Heart left ventricle (tissue), 16 donors: ENCODE measurements around the gene DKC1. TPM values are rescaled to one million over a fixed set of nuclear protein-coding genes. Genes with fewer than 3 reads are reported as not detected.

Experiments
- ATAC-seq, 4 donors: fragments of 200-7000 bp; cut with Tn5 transposase; one replicate each; pipeline ENCODE4 v1.9.1; 2020 to 2022; ENCODE audit warnings: moderate library complexity in 4 of 4, mild to moderate bottlenecking in 3 of 4, moderate number of reproducible peaks in 1 of 4
- DNase-seq, 5 donors: peaks; one replicate each; pipeline ENCODE4 v3.0.0-alpha.2; 2020
- H3K27ac ChIP-seq, 12 donors: fragments of 200-600 bp; sonication (generic) in 4 of 12; one replicate each; pipeline versions ENCODE4 v1.5.0 to v1.8.0; 2016 to 2022; ENCODE audit warnings: mild to moderate bottlenecking in 2 of 12
- H3K27me3 ChIP-seq, 9 donors: fragments of 200-600 bp; sonication (generic) in 2 of 9; one replicate each; pipeline versions ENCODE4 v1.5.1 to v1.8.0; 2016 to 2022; ENCODE audit warnings: mild to moderate bottlenecking in 3 of 9
- H3K36me3 ChIP-seq, 9 donors: fragments of 200-600 bp; sonication (generic) in 2 of 9; one replicate each; pipeline versions ENCODE4 v1.5.0 to v1.8.0; 2018 to 2022; ENCODE audit warnings: mild to moderate bottlenecking in 2 of 9
- H3K4me1 ChIP-seq, 12 donors: fragments of 200-600 bp; sonication (generic) in 4 of 12; one replicate each; pipeline versions ENCODE4 v1.5.0 to v1.8.0; 2016 to 2022; ENCODE audit warnings: mild to moderate bottlenecking in 3 of 12
- H3K4me3 ChIP-seq, 12 donors: fragments of 200-600 bp; sonication (generic) in 4 of 12; one replicate each; pipeline versions ENCODE4 v1.5.0 to v1.8.0; 2017 to 2022; ENCODE audit warnings: mild to moderate bottlenecking in 9 of 12, moderate library complexity in 4 of 12
- H3K9me3 ChIP-seq, 12 donors: fragments of 200-600 bp; sonication (generic) in 4 of 12; one replicate each; pipeline versions ENCODE4 v1.5.0 to v1.8.0; 2016 to 2022; ENCODE audit warnings: mild to moderate bottlenecking in 1 of 12
- CTCF ChIP-seq, 12 donors: fragments of 200-600 bp; sonication (generic) in 4 of 12; IDR thresholded peaks; one replicate each; pipeline versions ENCODE4 v1.5.0 to v1.8.0; 2018 to 2022; ENCODE audit warnings: antibody characterized with exemption in 12 of 12, mild to moderate bottlenecking in 5 of 12
- POLR2A ChIP-seq, 2 donors: fragments of 450-650 bp; IDR thresholded peaks; one replicate each; pipeline ENCODE4 v1.6.1; 2017; ENCODE audit warnings: antibody characterized with exemption in 2 of 2, mild to moderate bottlenecking in 2 of 2, moderate library complexity in 2 of 2
- WGBS, 4 donors: extraction: QIAGEN DNeasy Blood & Tissue Kit in 2 of 4; methylation state at CpG; one replicate each; pipeline versions ENCODE4 v1.1.5 to v1.1.7; 2013 to 2018; 5-methylcytosine and 5-hydroxymethylcytosine counted together
- intact Hi-C, 10 donors: fragments of 100-400 bp; cut with DNase I; formaldehyde crosslinking; loops; one replicate each; pipeline versions ENCODE4 v1.11.1 to v1.14.2; 2022
- polyA plus RNA-seq, 2 donors: library from polyadenylated mRNA; stranded (reverse); fragments of 200-250 nt; gene quantifications; one replicate each; pipeline ENCODE4 v1.2.3, GENCODE V29; 2013
- total RNA-seq, 9 donors: library from RNA; depleted of rRNA in 2 of 9; stranded (reverse); fragments of >200 nt in 2 of 9; fragmentation: NEBNext Ultra II Directional in 3 of 9; extraction: Animal tissue kit (Norgen Biotek cat#: 25700) in 3 of 9; gene quantifications; one replicate each; pipeline versions ENCODE4 v1.1.0 to v1.2.4, GENCODE V29; 2016 to 2023
- donor health status: ischemic (EF 13 %, LVEDD 7.1; RV severe dilation, severe dysfunction).
- donor health status: healthy with polysubstance abuse.
- donor health status: DM: no; HTN: yes; CAD: no.
- donor health status: DM: no; HTN: no; CAD: no.
- donor health status: ischemic (EF 25% LVEDD 6.9; RV normal size, moderate dysfunction).
- donor health status: ischemic (EF 25% LVEDD 5.7; RV mildly dilated, moderate dysfunction).
- donor health status: healthy.
- donor health status: DM: yes; HTN: yes; CAD: no.
- donor health status: ischemic (EF 35%, LVEDD 5.7; RV mildly dilated, moderate dysfunction).
- donor health status: nonischemic (EF 11% LVEDD 7.7; RV severe dilation, severe dysfunction).
- donor health status: DM: yes; HTN: yes; CAD: no.
- donor health status: PGD.
- donor health status: ischemic (EF 29% LVEDD 5.4; RV normal size, mild dysfunction).
- donor health status: nonischemic (EF 23%, LVEDD 6.1; RV moderate dilation, normal function).

The DKC1 gene
- total and polyA plus RNA-seq, 11 donors: 12.9 to 31.9 (median 23.6) TPM

GRCh38 chrX:154749856-154750255, 12.8 kb upstream of the DKC1 start:
- Histone ChIP-seq H3K4me1 (peaks cover 0 to 29% (median 10%) of the 10 kb centered on the region in 12 donors), H3K27ac (peak overlapping the region; percentile 83 to 95 (median 92)), H3K27me3 (peaks cover 0 to 5% (median 0%) of the 10 kb centered on the region in 9 donors), H3K4me3 (peak overlapping the region in 11 of 12 donors; percentile 49 to 81 (median 68)), H3K9me3 (peaks cover 0 to 11% (median 0%) of the 10 kb centered on the region in 12 donors), H3K36me3 (no peaks in the 10 kb centered on the region)
- TF ChIP-seq CTCF (IDR thresholded peaks at IDR 0.05) (no peak), POLR2A (IDR thresholded peaks at IDR 0.05) (no peak)
- intact Hi-C loops: loop anchor here in 6 of 10 donors (2.0 to 10.0 kb wide), 8 partner anchors 19 to 92 kb away; no protein-coding TSS in a partner anchor
- ATAC-seq: peak in 2 of 4 donors; percentile 12 to 17
- DNase-seq: no peak
- WGBS, 4 donors: 2 to 45% (median 20%) methylated on average over 6 of the region's 6 CpGs

GRCh38 chrX:154750301-154751202, 12.1 kb upstream of the DKC1 start, which contains the start of gene GAB3:
TSS of gene GAB3 (minus strand) at chrX:154751077. CDS start at chrX:154751025, 52 bp downstream.
- peak in 4 of 5 donors; percentile 43 to 72 (median 55) for DNase-seq
- TF ChIP-seq POLR2A (IDR thresholded peaks at IDR 0.05): peak in 1 of 2 donors; percentile 26
- no peak for TF ChIP-seq CTCF (IDR thresholded peaks at IDR 0.05)
- 0 to 36% (median 13%) methylated on average over 29 to 98 of the region's 98 CpGs for WGBS, 4 donors
- peaks cover 0 to 4% (median 0%) of the 10 kb centered on the region in 12 donors for H3K9me3 ChIP-seq
- peak; percentile 40 to 74 (median 70) for ATAC-seq
- H3K27me3 ChIP-seq: peaks cover 0 to 5% (median 0%) of the 10 kb centered on the region in 9 donors
- peak within 1 kb of the TSS; percentile 47 to 81 (median 67) for H3K4me3 ChIP-seq
- H3K27ac ChIP-seq: peak within 1 kb of the TSS; percentile 83 to 95 (median 92)
- intact Hi-C loops: loop anchor here in 3 of 10 donors (2.0 to 5.0 kb wide), 4 partner anchors 20 to 92 kb away; no protein-coding TSS in a partner anchor
- H3K36me3 ChIP-seq: no peaks in the 10 kb centered on the region
- peaks cover 0 to 29% (median 10%) of the 10 kb centered on the region in 12 donors for H3K4me1 ChIP-seq

GRCh38 chrX:154751203-154751668, 11.4 kb upstream of the DKC1 start:
- Histone ChIP-seq H3K27ac (peak overlapping the region; percentile 68 to 95 (median 92)), H3K27me3 (peaks cover 0 to 5% (median 0%) of the 10 kb centered on the region in 9 donors), H3K36me3 (no peaks in the 10 kb centered on the region), H3K4me3 (peak overlapping the region in 10 of 12 donors; percentile 49 to 81 (median 69)), H3K9me3 (no peaks in the 10 kb centered on the region), H3K4me1 (peaks cover 0 to 28% (median 10%) of the 10 kb centered on the region in 12 donors)
- DNase-seq: peak in 4 of 5 donors; percentile 31 to 63 (median 59)
- intact Hi-C loops: loop anchor here in 3 of 10 donors (2.0 to 5.0 kb wide), 4 partner anchors 20 to 91 kb away; no protein-coding TSS in a partner anchor
- 1 to 42% (median 20%) methylated on average over 7 to 16 of the region's 20 CpGs for WGBS, 4 donors
- peak; percentile 16 to 59 (median 28) for ATAC-seq
- no peak for TF ChIP-seq CTCF (IDR thresholded peaks at IDR 0.05)
- TF ChIP-seq POLR2A (IDR thresholded peaks at IDR 0.05): no peak
